NOMO-1 treated with dmso at 0.1 percent for 144 hours (cell line): ENCODE measurements around the gene TLE2.
"Not testable (repeated sequence)": the region's sequence is repeated elsewhere in the genome, so short reads cannot be mapped to it uniquely, and the experiment has no call there.

Experiments used
- DNase-seq: peaks from one replicate; lab custom pipeline; 2025; ENCODE audit not compliant: unreplicated experiment; lab: John Stamatoyannopoulos, UW

TLE2 gene

GRCh38 chr19:3015126-3016057, 13.7 kb downstream of the TLE2 start:
- DNase-seq, result no peak

- no peak for DNase-seq
Observed at GRCh38 chr19:3014135-3014534, 14.9 kb downstream of the TLE2 start.

- no peak for DNase-seq
Observed at GRCh38 chr19:3013263-3013725, 15.8 kb downstream of the TLE2 start.

GRCh38 chr19:3012621-3013262, 16.3 kb downstream of the TLE2 start:
- DNase-seq, result no peak

- DNase-seq, result not testable (repeated sequence)
Observed at GRCh38 chr19:3012059-3012458, 17.0 kb downstream of the TLE2 start.

DNA sequence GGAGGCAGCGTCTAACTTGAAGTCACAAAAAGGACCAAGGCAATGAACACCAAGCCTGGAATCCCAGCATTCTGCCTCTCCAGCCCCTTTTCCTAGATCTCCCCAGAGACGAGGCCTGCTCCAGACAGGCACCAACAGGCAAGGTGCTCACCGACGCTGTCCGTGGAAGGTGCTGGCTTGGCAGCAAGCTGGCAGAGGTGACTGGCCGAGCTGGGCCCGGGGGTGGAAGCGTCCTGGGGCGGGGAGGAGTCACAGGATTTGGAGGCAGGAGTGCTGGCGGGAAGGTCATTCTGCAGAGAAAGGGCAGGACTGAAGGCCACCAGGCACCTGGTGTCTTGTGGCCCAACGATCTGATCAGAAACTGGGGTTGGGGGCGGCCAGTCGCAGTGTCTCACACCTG, 18.2 kb downstream of the TLE2 start:
- no peak for DNase-seq

DNA sequence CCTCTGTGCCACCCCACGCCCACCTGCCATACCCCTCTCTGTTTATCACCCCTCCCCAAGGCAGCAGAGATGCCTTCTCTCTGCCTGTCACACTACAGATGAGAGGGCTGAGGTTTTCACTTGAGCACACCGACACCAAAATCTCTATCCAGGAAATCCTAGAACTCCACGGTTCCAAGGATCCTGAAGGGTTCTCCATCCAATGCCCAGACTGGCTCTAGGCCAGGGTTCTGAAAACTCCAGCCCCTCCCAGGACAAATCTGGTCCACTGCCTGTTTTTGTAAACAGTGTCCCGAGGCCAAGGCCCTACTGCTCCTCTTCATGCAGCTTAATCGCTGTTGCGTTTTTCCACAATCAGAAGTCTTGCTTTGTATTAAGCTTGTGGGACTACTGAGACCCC, 20.1 kb downstream of the TLE2 start:
- DNase-seq, result no peak

- no peak for DNase-seq
Observed at GRCh38 chr19:3007975-3008374, 21.1 kb downstream of the TLE2 start.

GRCh38 chr19:3006075-3006767, 22.9 kb downstream of the TLE2 start:
- no peak for DNase-seq

- DNase-seq, result no peak
Observed at GRCh38 chr19:3005345-3005744, 23.7 kb downstream of the TLE2 start.

DNA sequence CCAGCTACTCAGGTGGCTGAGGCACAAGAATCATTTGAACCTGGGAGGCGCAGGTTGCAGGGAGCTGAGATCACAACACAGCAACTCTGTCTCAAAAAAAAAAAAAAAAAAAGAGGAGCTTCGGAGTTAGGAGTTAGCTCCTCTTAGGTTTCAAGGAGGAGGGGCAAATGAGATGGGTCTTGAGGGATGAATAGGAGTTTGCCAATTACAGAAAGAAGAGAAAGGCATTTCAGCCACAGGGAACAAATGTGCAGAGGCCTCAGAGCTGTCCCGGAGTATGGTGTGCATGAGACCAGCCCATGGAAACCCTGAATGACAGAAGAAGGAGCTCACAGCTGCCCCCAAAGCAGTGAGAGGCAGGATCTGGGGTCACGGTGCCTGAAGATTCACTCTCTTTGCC, 24.6 kb downstream of the TLE2 start:
- no peak for DNase-seq

- DNase-seq, result no peak
Observed at GRCh38 chr19:3003046-3003445, 26.0 kb downstream of the TLE2 start.

- DNase-seq, result no peak
Observed at GRCh38 chr19:3001235-3001800, 27.8 kb downstream of the TLE2 start.

DNA sequence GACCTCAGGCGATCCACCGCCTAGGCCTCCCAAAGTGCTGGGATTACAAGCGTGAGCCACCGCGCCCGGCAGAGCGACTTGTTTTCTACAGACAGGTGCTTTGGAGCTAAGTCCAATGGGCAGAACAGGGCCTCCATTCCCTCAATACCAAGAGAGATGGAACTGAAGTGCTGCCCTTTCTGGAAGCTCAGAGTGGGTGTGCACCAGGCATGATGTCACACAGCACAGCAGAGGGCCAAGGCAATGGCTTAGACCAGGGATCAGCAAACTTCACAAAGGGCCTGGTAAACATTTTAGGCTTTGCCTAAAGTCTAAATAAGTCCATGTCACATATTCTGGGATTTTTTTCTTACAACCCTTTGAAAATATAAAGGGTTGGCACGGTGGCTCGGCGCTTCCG, 30.4 kb downstream of the TLE2 start:
- DNase-seq, result no peak

- no peak for DNase-seq
Observed at GRCh38 chr19:2997720-2998119, 31.4 kb downstream of the TLE2 start.

DNA sequence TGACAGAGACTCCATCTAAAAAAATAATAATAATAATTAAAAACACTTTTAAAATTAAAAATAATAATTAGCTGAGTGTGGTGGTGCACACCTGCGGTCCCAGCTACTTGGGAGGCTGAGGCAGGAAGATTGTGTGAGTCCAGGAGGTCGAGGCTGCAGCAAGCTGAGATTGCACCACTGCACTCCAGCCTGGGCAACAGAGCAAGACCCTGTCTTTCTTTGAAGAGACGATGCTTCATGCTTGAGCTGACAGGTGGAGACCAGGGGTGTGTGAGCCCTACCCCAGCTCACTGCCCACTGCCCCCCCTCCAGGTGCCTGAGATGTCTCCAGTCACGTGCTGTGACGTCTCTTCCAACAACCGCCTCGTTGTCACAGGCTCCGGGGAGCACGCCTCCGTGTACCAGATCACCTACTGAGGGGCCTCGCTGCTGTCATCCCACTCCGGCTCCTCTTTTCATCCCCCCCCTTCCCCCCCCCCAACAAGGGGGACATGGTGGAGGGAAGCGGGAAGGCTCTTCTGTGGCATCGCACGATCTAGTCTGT, 34.4 kb downstream of the TLE2 start:
- no peak for DNase-seq

DNA sequence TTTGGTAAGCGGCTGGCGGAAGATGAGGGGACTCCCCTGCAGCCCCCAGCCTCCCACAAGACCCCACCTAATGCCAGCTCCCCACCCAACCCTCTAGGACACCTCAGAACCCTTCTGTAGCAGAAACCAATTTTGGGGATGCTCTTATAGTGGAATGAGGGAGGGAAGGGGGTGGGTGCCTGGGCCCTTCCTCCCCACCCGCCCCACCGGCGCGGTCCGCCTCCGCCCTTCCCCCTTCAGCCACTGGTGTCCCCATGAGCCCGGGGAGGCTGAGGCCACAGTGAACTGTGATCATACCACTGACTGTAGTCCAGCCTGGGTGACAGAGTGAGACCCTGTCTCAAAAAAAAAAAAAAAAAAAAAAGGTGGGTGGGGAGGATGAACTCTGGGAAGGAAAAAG, 35.5 kb downstream of the TLE2 start:
- DNase-seq, result no peak

GRCh38 chr19:2992958-2993357, 36.1 kb downstream of the TLE2 start:
- DNase-seq, result no peak

DNA sequence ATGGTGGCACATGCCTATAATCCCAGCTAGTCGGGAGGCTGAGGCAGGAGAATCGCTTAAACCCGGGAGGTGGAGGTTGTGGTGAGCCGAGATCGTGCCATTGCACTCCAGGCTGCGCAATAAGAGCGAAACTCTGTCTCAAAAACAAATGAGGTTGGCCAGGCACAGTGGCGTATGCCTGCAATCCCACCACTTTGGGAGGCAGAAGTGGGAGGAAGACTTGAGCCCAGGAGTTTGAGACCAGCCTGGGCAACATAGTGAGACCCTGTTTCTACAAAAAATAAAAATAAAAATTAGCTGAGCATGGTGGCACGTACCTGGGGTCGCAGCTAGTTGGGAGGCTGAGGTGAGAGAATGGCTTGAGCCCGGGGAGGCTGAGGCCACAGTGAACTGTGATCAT, 36.7 kb downstream of the TLE2 start:
- not testable (repeated sequence) for DNase-seq

DNA sequence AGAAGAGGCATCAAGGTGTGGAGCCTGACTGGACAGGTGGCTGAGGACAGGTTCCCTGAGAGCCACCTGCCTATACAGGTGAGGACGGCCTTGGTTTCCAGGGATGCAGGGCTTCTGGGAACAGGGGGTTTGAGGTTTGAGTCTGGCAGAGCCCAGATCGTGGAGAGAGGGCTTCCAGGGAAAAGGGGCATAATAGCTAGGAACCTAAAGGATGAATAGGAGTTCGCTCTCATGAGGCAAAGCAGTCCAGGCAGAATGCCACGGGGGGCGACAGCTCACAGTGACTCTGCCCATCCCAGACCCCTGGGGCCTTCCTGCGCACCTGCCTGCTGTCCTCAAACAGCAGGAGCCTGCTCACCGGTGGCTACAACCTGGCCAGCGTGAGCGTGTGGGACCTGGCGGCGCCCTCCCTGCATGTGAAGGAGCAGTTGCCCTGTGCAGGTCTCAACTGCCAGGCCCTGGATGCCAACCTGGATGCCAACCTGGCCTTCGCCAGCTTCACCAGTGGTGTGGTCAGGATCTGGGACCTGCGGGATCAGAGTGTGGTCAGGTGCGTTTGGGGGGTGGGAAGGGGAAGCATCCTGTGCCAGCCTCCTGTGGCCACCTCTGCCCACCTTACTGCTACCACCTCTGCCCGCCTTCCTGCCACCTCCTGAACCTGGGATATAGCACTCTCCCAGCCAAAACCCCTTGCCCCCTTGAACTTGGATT, 39.7 kb downstream of the TLE2 start:
- no peak for DNase-seq
